Stimulated activated CD8-positive, alpha-beta memory T cell treated with anti-CD3 and anti-CD28 coated beads, Interleukin-4, amount 100 ng/mL, for 4 hours (primary cell): ENCODE measurements around the gene SCARF2.
A peak's percentile ranks its signal among the peaks of the same experiment; 100 is the strongest.
"Not testable (repeated sequence)": the region's sequence is repeated elsewhere in the genome, so short reads cannot be mapped to it uniquely, and the experiment has no call there.

Experiments used
- DNase-seq, 2 donors: peaks; one replicate each; pipeline ENCODE4 v3.0.0-alpha.2; 2020; ENCODE audit warnings: low read depth in 2 of 2, low spot score in 1 of 2

Gene SCARF2, protein sequence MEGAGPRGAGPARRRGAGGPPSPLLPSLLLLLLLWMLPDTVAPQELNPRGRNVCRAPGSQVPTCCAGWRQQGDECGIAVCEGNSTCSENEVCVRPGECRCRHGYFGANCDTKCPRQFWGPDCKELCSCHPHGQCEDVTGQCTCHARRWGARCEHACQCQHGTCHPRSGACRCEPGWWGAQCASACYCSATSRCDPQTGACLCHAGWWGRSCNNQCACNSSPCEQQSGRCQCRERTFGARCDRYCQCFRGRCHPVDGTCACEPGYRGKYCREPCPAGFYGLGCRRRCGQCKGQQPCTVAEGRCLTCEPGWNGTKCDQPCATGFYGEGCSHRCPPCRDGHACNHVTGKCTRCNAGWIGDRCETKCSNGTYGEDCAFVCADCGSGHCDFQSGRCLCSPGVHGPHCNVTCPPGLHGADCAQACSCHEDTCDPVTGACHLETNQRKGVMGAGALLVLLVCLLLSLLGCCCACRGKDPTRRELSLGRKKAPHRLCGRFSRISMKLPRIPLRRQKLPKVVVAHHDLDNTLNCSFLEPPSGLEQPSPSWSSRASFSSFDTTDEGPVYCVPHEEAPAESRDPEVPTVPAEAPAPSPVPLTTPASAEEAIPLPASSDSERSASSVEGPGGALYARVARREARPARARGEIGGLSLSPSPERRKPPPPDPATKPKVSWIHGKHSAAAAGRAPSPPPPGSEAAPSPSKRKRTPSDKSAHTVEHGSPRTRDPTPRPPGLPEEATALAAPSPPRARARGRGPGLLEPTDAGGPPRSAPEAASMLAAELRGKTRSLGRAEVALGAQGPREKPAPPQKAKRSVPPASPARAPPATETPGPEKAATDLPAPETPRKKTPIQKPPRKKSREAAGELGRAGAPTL

DNA sequence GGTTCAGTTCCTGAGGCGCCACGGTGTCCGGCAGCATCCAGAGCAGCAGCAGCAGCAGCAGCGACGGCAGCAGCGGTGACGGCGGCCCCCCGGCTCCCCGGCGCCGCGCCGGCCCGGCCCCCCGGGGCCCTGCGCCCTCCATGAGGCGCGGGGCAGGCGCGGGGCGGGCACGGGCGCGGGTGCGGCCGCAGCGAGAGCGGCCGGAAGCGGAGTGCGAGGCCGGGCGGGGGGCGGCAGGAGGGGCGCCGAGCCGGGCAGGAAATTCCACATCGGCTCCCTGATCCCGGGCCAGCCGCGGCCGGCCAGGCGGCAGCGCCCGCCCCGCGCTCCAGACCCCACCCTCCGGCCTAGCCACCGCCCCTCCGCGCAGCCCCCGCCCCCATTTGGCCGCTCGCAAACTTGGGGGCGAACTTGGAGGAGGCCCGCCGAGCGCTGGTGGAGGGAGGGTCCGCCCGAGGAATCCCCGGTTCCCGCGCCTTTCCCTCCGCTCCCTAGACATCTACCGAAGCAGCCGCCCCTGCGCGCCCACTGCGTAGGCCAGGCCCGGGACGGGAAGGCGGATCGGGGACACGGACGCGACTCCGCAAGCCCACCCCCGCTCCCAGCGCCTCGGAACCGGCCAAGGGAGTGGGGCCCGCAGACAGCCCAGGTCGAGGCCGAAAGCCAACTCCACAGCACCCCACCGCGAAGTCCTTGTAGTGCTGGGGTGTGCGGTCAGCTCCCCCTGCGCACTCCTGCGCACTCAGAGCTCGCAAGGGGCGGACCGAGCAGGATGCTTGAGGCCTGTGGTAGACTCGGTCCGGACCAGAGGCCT is at the start of gene SCARF2:
Gene SCARF2 (minus strand): TSS at position 213 of the 814 bp plus-strand sequence. CDS start 71 bp downstream, at position 142.
- DNase-seq = no peak

DNA sequence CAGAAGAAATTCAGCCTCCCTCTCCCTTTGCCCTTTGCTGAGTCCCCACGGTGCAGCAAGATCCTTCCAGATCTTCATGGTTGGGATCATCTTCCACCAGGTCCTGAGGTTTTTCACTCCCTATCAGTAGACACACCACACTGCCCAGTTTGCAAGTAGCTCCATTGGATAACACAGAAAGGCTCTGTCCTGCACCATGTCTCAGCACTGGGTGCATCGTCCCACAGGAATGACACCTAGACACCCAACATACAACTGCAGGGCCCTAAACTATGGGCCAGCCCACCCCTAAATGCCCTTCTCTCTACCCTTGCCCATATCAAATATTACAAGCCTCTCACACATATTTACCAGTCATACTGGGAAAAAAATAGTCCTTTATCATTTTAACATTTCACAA is 48.6 kb upstream of the SCARF2 start:
- no peak for DNase-seq

DNA sequence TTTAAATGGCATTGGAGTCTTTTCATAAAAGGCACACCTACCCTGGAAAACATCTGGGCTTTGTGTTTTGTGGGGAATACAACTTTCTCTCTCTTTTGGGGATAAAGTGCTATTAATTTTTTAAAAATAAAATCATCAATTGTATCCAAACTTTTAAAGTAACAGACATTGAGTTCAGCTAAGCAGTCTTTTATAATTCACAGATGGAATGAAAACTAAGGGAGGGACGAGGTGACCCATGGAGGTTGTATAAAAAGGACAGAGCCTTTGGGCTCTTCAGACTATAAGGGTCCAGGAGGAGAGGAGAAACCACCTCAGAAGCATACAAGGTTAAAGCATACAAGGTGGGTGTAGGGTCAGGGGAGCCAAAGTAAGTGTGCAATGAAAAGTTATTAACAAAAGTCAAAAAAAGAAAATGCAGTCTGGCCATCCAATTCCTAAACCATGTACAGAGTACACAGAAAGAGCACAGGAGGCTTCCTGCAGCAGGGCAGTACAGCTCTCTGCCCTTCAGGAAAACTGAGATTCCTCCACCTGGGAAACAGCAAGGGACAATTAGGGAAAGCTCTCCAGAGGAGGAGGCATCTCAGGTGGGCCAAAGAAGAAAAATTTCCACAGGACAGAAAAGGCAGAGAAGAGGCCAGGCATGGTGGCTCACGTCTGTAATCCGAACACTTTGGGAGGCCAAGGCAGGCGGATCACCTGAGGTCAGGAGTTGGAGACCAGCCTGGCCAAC is 47.5 kb upstream of the SCARF2 start:
- DNase-seq = no peak

DNA sequence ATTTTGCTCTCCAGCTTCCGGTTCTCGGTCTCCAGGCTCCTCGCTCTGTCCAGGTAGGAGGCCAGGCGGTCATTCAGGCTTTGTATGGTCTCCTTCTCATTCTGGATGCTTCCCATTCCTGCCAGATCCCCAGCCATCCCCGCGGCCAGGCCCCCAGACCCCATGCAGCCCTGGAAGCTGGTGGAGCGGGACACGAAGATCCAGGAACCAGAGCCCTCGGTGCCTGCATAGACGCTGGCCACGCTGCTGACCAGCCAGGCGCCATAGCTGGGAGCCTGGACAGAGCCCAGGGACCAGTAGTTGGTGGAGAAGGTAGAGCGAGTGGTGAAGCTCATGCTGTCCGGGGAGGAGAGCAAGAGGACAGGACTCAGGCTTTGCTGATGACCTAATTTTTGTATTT is 46.1 kb upstream of the SCARF2 start:
- no peak for DNase-seq

DNA sequence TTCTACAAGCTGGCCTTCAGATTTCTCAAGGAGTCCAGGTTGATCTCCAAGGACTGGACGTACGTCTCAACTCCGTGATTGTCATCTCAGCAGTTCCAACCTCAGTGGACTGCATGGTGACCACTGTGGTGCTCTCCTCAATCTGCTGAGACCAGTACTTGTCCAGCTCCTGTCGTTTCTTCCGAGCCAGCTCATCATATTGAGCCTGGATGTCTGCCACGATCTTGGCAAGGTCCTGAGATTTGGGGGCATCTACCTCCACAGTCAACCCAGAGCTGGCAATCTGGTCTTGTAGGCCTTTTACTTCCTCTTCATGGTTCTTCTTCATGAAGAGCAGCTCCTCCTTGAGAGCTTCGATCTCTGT is 45.5 kb upstream of the SCARF2 start:
- not testable (repeated sequence) for DNase-seq

DNA sequence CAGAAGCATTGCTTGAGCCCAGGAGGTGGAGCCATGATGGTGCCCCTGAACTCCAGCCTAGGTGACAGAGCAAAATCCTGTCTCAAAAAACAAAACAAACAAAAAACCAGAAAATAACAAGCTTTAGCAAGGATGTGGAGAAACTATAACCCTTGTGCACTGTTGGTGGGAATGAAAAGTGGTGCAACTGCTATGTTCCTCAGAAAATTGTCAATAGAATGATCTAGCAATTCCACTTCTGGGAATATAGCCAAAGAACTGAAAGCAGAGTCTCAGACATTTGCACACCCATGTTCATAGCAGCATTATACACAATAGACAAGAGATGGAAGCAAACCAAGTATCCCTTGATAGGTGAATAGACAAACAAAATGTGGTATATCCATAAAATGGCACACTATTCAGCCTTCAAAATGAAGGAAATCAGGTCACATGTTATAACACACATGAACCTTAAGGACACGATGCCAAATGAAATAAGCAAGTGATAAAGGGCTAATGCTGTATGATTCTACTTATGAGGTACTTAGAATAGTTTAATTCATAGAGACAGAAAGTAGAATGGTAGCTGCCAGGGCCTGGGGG is 42.1 kb upstream of the SCARF2 start:
- no peak for DNase-seq

DNA sequence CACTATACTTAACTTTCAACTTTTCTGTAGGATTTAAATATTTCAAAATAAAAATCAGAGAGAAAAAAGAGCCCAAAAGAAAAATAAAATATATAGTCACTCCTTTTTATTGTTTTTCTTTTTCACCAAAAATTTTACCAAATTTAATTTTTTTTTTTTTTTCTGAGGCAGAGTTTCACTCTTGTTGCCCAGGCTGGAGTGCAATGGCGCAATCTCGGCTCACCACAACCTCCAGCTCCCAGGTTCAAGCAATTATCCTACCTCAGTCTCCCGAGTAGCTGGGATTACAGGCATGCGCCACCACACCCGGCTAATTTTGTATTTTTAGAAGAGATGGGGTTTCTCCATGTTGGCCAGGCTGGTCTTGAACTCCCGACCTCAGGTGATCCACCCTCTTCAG is 40.4 kb upstream of the SCARF2 start:
- DNase-seq = not testable (repeated sequence)

DNA sequence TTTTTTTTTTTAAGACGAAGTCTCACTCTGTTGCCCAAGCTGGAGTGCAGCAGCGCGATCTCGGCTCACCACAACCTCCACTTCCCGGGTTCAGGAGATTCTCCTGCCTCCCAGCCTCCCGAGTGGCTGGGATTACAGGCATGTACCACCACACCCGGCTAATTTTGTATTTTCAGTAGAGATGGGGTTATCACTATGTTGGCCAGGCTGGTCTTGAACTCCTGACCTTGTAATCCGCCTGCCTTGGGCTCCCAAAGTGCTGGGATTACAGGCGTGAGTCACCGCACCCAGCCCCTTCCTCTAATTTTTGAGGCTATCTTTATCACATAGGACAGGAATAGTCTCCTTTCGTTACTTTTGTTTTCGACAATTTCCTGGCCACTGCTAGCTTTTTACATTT is 37.9 kb upstream of the SCARF2 start:
- not testable (repeated sequence) for DNase-seq

DNA sequence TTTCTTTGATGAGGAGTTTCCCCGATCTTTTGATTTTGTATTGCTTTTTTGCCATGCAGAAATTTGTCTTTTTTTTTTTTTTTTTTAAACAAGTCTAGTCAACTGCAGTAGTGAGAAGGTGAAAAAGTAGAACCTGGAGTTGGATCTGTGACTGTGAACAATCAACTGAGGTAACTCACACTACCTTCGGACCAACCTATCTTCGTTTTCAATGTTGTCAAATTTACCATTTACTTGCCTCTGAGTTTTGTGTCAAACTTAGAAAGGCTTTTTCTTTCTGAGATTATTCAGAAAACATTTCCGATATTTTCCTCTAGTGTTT is 37.5 kb upstream of the SCARF2 start:
- no peak for DNase-seq

DNA sequence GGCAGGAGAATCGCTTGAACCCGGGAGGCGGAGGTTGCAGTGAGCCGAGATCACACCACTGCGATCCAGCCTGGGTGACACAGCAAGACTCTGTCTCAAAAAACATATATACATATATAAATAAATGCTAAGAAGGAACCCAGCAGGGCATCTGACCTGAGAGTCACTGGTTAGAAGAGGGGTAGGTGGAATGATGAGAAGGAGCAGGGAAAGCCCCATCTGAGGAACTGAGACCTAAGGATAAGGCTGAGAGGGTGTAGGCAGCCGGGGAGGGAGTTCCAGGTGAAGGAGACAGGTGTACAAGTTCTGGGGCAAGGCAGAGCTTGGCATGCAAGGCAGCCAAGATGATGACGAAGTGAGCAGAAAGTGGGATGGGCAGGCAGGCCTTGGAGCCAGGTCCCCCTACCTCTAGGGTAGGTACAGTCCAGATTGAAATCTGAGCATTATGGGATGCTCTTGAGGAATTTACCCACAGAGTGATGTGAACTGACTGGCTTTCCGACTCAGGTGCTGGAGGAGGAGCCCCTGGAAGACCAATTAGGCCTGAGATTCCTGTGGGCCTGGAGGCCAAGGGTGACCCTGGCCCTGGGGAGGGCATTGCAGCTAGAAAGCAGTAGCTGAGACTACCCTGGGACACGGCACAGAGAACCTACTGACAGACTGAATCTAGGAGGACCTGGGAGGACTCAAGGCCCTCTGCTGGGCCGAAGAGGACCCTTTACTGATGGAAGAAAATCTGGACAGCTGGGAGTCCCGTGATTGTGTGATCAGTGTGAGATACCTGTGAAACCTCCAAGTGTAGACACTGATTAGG is 35.2 kb upstream of the SCARF2 start:
- DNase-seq = no peak

DNA sequence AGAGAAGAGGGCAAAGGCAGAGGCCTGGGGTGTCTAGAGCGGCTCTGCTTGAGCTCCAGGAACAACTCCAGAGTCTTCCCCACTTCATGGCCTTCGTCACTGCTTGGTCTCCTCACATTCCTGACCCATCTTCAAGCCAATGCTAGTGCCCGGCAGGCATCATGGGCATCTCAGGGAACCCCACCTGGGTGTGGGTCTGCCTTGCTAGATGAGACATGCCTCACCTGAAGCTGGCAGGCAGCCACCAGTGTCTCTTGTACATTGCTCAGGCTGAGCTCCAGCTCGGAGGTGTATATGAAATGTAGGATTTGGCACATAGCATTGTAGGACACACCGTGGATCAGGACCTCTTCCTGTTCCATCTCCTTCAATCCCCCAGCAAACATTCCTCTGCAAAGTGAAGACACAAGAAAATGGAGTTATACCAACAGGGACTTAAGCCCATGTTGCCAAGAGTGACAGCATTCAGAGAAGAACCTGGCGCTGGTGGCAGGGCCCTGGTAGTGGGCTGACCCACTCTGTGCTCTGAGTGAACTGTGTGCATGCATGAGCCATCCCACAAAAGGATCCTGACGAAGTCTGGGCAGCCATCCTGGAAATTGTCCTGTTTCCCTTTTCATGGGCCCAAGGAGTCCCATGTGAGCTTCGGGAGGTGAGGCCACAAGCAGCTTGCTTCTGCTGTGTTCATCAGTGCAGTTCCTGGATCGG is 33.7 kb upstream of the SCARF2 start:
- DNase-seq = no peak

DNA sequence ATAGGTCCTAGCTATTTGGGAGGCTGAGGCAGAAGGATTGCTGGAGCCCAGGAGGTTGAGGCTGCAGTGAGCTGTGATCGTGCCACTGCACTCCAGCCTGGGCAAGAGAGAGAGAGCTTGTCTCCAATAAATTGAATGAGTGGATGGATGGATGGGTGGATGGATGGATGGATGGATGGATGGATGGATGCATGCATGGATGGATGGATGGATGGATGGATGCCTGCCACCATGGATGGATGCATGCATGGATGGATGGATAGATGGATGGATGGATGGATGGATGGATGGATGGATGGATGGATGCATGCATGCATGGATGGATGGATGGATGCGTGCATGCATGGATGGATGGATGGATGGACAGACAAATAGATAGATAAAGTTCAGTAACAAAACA is 32.9 kb upstream of the SCARF2 start:
- not testable (repeated sequence) for DNase-seq

DNA sequence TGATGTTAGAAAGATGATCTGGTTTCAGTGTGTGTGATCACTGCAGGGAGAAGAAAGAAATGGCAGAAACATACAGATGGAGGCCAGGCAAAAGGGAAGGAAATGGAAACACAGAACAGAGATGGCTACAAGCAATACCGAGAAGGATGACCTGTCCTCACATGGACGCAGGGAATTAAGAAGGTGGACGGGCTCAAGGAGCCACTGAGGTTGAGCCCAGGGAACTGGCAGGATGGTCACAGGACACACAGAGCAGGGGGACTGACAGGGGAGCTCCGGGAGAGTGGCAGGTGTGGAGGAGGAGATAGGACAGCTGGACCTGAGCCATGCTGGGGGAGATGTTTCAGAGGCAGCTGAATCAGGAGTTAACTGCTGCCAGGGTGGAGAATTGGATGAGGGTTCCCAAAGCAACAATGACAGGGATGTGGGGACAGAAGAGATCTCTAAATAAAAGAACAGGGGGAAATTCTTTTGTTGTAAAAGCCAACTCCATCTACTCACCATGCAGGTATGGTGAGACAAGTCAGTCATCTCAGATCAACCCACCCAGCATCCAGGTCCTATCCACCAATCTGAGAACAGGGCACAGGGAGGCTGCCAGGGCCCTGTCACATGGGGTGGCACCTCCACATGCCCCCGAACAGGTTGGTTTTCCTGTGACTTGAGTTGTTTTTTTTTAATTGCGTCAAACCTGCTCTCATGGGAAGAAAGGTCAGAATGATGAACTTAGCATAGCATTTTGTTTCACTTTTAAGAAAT is 31.7 kb upstream of the SCARF2 start:
- no peak for DNase-seq

DNA sequence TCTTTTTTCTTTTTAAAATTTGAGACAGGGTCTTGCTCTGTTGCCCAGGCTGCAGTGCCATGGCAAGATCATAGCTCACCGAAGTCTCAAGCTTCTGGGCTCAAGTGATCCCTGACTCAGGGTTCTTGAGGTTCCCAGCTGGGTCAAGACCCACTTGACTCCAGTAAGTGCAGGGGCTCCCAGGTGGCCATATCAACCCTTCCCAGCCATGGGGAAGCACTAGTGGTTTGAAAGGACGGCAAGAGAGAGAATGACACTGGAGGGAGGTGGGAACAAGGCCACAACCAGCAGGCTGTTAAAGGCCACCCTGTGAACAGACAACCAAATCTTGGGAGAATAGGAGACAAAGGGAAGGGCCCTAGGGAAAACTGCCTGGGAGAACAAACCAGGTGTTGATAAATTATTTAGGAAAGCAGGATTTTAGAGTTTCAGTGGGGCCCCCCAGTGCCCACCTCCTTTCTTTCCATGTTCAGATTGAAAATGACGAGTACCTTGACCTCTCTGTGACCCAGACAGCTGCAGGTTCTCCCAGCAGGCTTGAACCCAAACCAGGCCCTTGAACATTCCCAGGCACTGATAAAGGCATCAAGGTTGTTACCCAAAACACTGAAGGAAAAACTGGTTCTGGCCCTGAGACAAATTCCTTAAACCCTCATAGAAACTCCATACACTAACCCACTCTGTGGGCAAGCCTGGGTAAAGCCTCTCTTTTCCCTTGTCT is 29.2 kb upstream of the SCARF2 start:
- DNase-seq = no peak

DNA sequence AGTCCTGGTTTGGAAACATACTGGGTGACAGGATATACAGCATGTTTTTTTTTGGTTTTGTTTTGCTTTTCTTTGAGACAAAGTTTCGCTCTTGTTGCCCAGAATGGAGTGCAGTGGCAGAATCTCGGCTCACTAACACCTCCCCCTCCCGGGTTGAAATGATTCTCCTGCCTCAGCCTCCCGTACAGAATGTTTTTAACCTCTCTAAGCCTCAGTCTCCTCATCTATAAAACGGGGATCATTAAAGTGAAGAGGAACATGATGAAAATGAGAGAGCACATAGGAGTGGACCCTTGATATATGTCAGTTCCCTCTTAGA is 28.1 kb upstream of the SCARF2 start:
- no peak for DNase-seq

DNA sequence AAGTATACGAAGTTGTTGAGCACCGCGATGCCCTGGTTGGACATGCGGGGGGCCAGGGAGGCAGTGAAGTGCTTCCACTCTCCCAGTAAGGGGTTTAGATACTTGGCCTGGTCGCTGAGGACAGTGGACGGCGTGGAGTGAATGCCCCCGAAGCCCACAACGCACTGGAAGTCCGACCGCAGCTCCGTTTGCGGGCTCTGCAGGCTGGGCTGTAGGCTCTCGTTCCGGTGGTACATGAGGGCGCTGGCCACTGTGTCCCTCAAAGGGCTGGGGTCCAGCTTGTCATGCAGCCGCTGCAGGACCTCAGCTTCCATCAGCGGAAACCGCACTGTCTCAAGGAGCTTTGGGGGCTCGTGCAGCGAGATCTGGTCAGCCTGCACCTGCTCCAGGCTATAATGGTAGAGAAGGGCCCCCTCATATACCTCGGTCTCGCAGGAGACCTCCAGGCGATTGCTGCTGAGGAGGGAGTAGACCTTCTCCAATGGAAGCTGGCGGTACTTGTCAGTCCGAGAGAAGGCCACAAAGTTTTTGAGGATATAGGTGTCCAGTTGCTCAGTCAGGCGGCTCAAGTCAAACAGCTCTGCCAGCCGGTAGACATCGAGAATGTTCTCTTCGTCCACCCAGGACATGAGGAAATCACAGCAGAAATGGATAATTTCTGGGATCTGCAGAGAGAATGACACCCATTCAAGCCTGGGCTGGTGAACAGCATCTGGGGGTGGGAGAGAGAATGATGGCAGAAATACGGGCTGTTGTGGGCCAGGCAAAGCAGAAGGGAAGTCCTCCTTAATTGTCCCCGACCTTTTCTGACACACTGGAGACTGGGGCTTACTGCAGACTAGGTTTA is 27.5 kb upstream of the SCARF2 start:
- DNase-seq = no peak

DNA sequence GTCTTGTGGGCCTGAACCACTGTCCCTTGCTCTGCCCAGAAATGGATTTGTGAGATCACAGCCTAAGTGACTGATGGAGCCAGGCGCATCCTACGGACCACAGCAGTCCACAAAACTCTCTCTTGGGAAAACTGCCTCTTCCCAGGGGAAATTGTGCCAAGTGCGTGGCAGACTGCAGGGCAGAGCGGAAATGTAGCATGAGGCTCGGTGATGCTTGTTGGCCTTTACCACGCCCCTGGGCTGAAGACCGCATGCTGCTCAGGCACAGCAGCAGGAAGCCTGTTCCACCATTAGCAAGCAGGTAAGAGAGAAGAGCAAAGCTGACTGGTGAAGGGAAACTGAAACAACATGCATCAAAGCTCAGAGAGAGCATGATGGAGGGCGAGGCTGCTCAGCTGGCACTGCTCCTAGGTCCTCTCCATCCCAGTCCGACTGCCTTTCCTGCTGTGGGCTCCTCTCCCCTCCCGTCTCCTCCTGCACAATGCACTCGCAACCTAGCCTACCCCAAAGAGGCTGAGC is 26.5 kb upstream of the SCARF2 start:
- DNase-seq = peak; percentile 16 to 20
